T-helper 9 cell (primary cell): ENCODE data around the gene KCTD16.

Source experiments
- DNase-seq: peaks from one replicate; pipeline ENCODE4 v3.0.0-alpha.2; 2020

The KCTD16 gene

DNA sequence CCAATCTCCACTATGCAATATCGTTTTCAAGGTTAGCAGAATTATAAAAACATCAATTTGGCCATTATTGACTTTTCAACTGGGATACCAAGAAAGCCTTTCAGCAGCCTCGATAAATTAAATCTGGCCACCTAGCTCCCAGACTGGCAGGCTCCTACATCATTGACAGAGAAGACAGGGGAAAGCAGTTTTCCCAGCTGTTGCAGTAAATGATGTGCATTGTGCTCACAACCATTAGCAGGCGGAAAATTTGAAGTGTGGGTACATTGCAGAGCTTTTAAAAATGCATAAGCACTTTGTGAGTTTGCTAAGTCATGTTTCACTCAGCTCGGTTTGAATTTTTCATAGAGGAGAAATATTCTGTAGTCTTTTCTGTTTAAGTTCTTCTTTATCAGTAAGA lies 297.9 kb downstream of the KCTD16 start:
- no peak for DNase-seq

DNA sequence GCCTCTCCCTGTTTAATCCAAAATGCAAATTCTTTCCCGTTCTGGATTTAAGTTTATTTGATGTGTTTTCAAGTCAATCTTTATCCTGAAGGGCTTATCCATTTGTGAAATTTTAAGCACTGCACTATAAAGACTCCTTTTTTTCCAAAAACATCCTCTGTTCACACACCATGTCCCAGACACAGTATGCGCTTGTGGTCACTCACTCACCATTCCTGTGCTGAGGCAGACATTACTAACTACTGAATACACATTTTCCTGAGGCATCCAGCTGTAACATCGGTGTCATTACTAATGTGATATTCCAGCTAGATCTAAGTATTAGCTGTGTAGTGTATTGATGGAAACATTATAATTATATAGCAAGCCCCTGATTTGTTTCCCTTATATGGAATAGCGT lies 298.4 kb downstream of the KCTD16 start:
- DNase-seq = no peak

DNA sequence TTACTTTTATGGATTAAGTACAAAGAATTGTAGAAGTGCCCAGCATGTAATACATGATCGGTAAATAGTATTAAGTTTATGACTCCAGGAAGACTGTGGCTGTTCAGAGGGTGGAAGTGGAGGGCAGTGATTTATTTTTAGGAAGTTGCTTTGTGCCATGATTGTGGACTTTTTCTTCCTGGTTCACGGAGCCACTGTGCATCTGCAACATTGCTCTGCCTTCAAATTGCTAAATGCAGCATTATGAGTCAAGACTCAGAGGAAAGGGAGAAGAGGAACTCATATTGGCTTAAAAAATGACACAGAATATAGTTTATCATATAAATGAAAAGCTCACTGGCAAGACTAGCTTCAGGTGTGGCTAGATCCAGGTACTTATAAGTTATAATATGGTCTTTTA lies 301.5 kb downstream of the KCTD16 start:
- no peak for DNase-seq

DNA sequence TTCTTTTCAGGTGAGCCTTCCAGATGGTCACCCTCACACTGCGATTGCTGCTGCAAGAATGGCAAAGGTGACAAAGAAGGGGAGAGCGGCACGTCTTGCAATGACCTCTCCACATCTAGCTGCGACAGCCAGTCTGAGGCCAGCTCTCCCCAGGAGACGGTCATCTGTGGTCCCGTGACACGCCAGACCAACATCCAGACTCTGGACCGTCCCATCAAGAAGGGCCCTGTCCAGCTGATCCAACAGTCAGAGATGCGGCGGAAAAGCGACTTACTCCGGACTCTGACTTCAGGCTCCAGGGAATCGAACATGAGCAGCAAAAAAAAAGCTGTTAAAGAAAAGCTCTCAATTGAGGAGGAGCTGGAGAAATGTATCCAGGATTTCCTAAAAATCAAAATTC lies 303.0 kb downstream of the KCTD16 start:
- DNase-seq = no peak

DNA sequence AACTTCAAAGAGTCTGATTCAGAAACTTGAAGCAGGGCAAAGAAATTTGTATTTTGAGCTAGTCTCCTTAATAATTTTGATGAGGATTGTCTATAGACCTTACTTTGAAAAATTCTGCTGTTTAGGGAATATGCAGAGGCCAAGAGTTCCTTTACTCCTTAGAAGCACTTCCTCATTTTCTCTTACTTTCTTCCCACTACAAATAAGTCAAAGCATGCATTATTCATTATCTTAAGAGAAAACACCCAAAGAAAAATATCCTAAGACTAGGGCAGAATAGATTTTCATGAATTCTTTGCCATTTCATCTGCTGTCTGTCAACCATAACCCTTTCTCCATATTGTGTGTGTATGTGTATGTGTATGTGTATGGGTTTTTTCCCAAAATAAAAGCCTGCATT lies 307.9 kb downstream of the KCTD16 start:
- DNase-seq = no peak

DNA sequence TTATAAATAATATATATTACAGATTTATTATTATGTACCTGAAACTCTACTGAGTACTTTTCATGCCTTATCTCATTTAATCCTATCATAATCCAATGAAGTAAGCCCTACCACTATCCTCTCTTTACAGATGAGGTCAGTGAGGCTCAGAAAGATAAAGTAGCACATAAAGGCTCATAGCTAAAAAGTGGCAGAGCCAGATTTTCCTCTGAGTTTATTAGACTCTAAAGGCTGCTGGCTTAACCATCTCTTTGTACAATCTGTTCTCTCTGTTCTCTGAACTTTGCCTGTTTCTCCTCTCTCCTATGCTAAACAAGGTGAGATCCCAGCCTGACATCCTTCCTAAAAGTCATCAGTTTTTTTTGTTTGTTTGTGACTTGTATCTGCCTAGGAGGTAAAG lies 311.2 kb downstream of the KCTD16 start:
- DNase-seq = no peak

DNA sequence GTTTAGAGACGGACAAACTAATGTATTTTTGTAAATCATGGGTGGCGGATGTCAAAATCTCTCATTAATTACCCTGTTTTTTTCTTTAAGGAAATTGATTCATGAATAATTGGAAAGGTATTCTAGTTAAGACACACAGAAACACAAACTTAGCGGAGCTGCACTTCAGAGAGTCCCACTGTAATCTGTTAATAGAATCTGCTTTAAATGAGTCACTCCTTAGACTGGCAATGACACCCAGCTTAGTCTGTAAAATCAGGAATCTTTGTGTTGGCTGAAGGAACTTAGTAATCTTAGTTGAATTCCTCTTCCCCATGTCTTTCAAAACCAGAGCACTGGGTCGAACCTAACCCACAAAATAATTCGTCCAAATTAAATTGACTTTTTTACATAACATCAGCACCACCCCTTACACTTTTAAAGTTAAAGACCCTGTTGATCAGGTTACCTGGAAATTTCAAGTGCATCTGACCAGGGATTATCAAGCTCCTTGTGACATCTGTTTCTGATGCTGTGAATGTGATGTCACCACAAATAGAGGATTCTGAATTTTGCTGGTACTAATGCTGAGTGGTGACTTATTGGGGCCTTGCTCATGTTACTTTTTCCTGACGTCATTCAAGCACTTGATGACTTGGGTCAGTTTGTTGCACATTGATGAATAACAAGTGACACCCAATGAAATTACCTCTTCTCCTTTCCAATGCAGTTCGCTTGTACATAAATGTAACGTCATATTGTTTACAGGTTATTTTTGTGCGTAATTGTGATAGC lies 313.6 kb downstream of the KCTD16 start:
- DNase-seq = no peak

DNA sequence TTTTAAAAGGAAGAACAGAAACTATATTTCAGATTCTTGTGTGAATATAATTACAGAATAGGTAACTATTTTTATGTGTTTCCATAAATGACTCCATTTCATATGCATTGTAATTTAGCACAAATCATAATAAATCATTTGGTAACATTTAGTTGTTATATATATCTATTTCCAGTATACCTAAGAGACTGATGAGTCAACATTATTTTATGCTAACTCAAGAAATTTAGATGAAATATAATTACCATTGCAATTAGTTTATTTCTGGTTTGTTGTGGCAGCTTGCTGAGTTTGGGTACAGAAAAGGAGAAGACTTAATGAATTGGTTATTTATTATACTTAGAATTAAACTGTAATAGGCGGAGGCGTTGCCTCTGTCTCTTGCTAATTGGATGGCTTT lies 314.9 kb downstream of the KCTD16 start:
- DNase-seq = no peak

DNA sequence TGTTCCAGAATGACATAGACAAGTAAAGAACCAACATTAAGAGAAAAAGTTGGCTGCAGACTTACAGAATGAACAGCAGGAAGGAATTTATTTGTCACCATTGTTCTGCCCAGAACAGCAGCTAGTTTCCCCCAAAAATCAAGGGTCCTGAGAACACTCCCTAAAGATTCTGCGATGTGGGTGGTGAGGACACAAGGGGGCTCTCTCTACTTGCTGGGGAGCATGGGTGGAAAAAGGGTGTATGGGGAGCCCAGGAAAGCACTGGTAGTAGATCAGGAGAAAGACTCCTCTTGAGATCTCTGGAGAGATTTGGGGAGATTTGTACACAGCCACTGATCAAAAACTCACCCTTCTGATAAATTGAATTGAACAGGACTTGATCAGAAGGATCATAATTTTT lies 316.5 kb downstream of the KCTD16 start:
- no peak for DNase-seq

DNA sequence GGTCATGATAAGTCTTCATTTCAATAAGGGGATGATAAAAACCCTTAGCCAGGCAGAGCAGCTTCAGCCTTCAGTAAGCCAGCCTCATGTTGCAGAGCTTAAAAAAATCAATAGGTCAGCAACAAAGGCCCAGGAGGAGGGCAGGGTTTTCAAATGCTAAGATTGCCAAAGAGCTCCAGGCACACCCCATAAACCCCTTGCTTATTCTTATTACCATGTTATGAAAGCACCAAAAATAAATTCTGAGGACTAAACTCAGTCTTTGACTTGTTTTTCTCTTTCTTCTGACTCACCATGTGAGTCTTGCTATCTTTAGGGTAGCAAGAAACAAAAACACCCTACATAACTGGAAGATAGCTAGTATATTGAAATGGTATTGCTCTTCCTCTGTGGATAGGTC lies 317.1 kb downstream of the KCTD16 start:
- DNase-seq = no peak

DNA sequence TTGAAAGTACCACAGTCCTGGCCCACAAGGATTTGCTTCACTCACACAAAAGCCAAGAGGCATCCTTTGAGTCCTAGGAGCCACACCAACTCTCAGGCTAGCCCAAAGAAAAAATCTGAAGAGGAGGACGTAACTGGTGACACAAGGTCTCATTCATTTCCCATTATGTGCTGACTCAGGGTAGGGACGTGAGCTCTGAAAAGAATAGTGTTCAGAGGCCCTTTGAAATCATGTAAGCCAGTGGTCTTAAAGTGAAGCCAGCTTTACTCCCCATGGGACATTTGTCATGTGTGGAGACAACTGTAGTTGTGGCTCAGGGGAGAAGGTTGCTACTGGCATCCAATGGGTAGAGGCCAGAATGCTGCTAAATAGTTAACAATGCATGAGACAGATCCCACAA lies 332.4 kb downstream of the KCTD16 start:
- no peak for DNase-seq

DNA sequence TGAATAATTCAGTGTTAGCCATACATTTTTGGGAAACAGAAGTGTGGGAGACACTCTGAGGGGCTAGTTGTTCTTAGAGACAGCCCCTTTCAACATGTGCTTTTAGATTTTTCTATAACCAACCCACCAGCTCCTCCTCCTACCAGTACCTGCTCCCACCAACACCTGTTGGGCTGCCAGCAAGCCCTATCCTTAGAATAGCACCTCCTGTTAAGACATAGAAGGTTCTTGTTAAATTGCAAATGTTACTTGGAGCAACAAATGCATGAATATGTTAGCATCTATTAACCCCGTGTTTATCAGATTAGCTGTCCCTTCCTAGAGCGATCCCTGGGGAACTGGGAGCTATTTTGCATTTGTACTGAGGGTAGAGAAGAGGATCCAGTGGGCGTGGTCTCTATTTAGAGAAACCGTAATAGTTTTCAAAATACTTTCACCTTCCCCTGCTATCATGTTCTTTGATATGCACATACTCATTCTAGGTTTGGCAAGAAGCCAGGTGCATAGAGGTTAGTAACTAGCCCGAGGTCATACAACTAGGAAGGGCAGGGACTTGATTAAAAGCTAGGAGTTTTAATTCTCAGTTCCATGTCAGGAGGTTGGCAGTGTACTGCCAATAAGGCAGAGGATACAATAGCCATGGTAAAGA lies 334.4 kb downstream of the KCTD16 start:
- no peak for DNase-seq

DNA sequence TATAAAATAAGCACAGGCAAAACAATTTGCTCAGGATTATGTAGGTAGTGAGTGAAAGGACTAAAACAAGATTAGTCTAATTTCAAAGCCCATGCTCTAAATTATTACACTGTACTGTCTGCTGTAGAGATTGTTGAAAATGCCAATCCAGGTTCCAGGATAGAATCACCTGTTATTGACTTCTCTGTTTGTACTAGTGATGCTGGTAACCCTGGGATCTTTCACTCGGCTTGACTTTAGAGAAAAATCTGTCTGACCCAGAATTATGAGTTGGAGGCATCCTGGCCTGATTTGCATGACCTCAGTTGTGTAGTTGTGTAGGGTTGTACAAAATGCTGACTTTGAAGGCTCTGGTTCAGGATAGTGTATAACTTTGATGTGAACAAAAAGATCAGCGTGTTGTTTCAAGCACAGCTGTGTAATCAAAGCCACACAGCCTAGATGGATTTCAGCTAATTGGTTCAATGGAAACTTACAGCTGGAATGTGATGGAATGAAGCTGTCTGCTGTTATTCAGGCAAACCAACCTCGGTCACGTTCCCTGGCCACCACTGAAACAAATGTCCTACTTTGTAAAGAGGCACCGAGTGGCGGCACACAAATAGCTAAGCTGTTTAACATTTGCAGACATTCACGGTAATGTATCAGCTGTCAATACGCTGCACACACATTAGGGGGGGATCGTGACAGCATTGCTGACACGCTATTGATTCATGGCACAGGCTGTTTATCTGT lies 340.3 kb downstream of the KCTD16 start:
- DNase-seq = no peak

DNA sequence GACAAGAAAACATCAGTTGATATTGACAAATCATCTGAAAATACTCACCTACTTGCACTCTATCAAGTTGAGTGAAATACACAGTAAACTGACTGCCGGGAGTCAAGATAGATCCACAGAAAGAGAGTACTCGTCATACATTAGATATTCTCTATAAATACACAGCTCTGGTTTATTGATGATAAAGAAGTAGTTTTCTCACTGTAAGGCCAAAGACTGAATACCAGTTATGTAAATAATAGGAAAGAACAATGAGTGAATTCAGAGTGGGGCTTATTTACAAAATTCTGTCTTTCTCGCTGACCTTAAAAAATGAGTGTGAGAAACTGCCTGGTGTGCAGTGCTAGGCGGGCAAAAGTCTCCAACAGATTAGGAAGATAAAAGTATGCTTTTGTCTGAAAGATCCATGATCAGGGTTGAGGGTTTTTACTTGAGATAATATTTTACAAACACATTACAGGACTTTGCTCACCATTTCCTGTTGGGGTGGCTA lies 341.0 kb downstream of the KCTD16 start:
- no peak for DNase-seq

DNA sequence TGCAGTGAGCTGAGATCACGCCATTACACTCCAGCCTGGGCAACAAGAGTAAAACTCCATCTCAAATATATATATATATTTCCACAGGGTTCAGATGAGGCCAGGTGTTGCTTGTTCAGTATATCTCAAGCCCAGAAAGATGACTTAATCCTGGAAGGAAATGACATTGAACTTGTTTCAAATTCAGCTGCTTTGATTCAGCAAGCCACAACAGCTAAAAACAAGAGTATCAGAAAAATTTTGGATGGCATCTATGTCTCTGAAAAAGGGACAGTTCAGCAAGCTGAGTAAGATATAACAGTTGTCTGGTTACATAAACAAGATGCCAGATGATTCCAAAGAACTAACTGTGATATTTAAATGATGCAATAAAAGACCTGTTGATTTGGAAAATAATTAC lies 352.0 kb downstream of the KCTD16 start:
- no peak for DNase-seq

DNA sequence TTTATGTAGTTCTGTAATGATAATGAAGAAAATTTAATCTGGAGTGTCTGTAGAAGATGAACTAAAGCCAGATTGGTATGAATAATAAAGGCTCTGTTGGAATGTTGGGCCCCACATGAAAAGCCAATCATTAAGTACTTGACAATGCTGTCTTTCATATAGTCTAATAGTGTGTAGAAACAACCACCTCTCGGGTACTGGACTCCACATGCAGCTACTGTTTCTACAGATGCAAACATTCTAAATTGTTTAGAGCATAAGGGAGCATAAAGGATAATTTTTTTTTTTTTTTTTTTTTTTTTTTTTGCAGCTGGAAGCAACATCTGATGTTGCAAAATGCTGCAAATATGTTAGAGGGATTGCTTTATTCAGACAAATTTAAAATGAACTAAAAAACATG lies 354.3 kb downstream of the KCTD16 start:
- DNase-seq = no peak

DNA sequence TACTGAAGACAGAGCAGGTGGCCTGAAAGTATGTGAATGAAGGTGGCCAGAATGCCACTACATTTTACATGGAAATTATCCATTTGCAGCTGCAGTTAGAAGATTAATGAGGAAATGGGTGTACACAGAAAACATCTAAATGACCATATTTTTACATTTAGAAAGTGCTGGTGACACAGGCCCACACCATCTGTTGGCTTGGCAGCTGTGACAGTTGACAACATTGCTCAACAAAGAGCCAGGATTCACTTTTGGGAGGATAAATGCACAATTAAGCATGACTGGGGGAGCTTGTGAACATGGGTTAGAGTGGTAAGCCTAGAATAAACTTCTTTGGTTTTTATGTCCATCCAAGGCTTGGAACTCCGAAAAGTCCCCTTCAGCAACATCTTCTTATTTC lies 360.5 kb downstream of the KCTD16 start:
- DNase-seq = no peak
